H1 (cell line): ENCODE data around the gene OPCML. TPM values are rescaled to one million over a fixed set of nuclear protein-coding genes. Genes with fewer than 3 reads are reported as not detected.

ENCODE experiments used
- CREB1 ChIP-seq: IDR thresholded peaks from 2 replicates; pipeline ENCODE4 v1.6.1; 2012; ENCODE audit warnings: inconsistent platforms
- EP300 ChIP-seq, 2 experiments: IDR thresholded peaks; 1 replicate in 1 of 2; 2 replicates in 1 of 2; pipeline ENCODE4 v1.6.1; 2011 to 2012; ENCODE audit warnings: low read depth in 2 of 2, low read length in 2 of 2, mild to moderate bottlenecking in 2 of 2, borderline replicate concordance in 1 of 2, inconsistent platforms in 1 of 2, moderate library complexity in 1 of 2
- polyA plus RNA-seq, 7 experiments: library from polyadenylated mRNA; depleted of rRNA in 3 of 7; stranded (reverse) in 5 of 7; unstranded in 2 of 7; fragments of >200 nt in 5 of 7; fragments of 200-250 nt in 2 of 7; gene quantifications; 1 replicate in 5 of 7; 2 replicates in 1 of 7; 4 replicates in 1 of 7; pipeline versions ENCODE4 v1.2.1 to v1.2.3, GENCODE V29; 2011 to 2013; ENCODE audit warnings: missing spikeins in 2 of 7, mixed read lengths in 2 of 7
- total RNA-seq: library from RNA; stranded (reverse); fragmentation: NEBNext Ultra II Directional; extraction: Animal tissue kit (Norgen Biotek cat#: 25700); gene quantifications from 2 replicates; pipeline ENCODE4 v1.2.1, GENCODE V29; 2021
- TF ChIP-seq, protein P1 (sequence below): IDR thresholded peaks from 2 replicates; pipeline ENCODE4 v1.6.1; 2011; ENCODE audit warnings: low read length, improper control_type of control experiment
- TF ChIP-seq, protein P2 (sequence below): IDR thresholded peaks from 2 replicates; pipeline ENCODE4 v1.6.1; 2012; ENCODE audit warnings: inconsistent platforms

The OPCML gene
- total and polyA plus RNA-seq, 2 of the 8 experiments (the other 6 are each of a cell fraction or from before 2014, with no cell fraction given), result 2.3 to 3.1 TPM

DNA sequence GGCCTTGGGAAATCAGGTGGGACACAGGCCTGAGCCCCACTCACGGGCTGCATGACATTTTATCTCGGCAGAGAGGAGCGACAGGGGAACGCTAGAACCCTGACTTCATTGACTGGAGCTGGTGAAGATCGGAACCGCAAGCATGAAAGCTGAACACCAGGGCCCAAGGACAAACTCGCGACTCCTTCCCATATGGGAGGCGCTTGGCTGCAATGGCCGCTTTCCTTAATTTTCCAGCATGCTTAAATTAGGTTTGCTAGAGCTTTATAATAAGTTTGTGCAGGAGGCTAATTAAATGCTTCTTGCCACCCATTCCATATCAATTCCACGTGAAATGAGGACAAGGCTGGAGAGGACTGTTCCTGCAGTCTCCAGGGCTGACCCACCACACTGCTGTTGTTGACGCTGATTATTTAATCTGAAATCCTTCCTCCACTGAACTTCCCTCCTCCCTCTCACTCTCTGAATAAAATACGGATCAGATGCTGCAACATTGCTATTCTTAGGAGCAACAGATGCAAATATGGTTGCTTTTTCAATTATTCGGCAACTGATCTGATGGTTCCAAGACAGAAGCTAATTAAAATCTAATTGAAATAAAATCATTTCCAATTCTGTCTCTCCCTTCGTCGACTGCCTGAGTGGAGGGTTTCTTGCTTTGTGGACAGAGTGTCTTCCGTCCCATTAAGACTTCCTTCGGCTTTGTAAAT is 692.9 kb downstream of the OPCML start (continued):
- TF ChIP-seq, protein P1, sequence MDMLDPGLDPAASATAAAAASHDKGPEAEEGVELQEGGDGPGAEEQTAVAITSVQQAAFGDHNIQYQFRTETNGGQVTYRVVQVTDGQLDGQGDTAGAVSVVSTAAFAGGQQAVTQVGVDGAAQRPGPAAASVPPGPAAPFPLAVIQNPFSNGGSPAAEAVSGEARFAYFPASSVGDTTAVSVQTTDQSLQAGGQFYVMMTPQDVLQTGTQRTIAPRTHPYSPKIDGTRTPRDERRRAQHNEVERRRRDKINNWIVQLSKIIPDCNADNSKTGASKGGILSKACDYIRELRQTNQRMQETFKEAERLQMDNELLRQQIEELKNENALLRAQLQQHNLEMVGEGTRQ, result no peak
- TF ChIP-seq EP300 (IDR thresholded peaks at IDR 0.05; ENCODE audit: borderline replicate concordance in 1 of 2, low read depth in 2 of 2, low read length in 2 of 2) (no peak), CREB1 (no peak)
- TF ChIP-seq, protein P2, sequence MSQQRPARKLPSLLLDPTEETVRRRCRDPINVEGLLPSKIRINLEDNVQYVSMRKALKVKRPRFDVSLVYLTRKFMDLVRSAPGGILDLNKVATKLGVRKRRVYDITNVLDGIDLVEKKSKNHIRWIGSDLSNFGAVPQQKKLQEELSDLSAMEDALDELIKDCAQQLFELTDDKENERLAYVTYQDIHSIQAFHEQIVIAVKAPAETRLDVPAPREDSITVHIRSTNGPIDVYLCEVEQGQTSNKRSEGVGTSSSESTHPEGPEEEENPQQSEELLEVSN, result no peak
